IMR-90 (cell line): ENCODE measurements around the gene CDT1. TPM values are rescaled to one million over a fixed set of nuclear protein-coding genes. Genes with fewer than 3 reads are reported as not detected.

Experiments used
- ATAC-seq: fragments of 200-7000 bp; cut with Tn5 transposase; 2 replicates; pipeline ENCODE4 v1.9.1; 2020; ENCODE audit warnings: low read depth, mild to moderate bottlenecking, moderate library complexity
- BruUV-seq: library from RNA; stranded (reverse); fragments of 400-500 nt; replicated peaks from 2 replicates; lab custom pipeline; 2021; lab: Mats Ljungman, UMichigan
- CTCF ChIA-PET: fragments of 300-600 bp; formaldehyde crosslinking; extraction: SDS; loops from one replicate; lab custom pipeline; 2021; ENCODE audit warnings: antibody characterized with exemption; lab: Yijun Ruan, JAX
- POLR2A ChIA-PET: fragments of 300-600 bp; sonication (Branson Sonifier 250); formaldehyde crosslinking; loops from one replicate; lab custom pipeline; 2022; ENCODE audit warnings: antibody characterized with exemption; ENCODE audit not compliant: unreplicated experiment; lab: Charles Lee
- DNase-seq: peaks from one replicate; pipeline ENCODE4 v3.0.0; 2013
- H2AFZ ChIP-seq: replicated peaks from 2 replicates; pipeline ENCODE3; 2013; ENCODE audit warnings: low read length, mild to moderate bottlenecking; ENCODE audit not compliant: poor library complexity
- H2AK5ac ChIP-seq: 2 replicates; pipeline ENCODE4 v1.6.1; 2013; ENCODE audit warnings: low read depth, low read length, inconsistent platforms
- H2AK9ac ChIP-seq: replicated peaks from 2 replicates; pipeline ENCODE3; 2013; ENCODE audit warnings: mild to moderate bottlenecking, low read depth, low read length, moderate library complexity; ENCODE audit not compliant: poor library complexity
- H2BK120ac ChIP-seq: 2 replicates; pipeline ENCODE4 v1.6.1; 2013; ENCODE audit warnings: low read depth, low read length, inconsistent platforms
- H2BK15ac ChIP-seq: 3 replicates; pipeline ENCODE4 v1.6.1; 2013; ENCODE audit warnings: low read depth, low read length, inconsistent platforms
- H2BK20ac ChIP-seq: 2 replicates; pipeline ENCODE4 v1.6.1; 2013; ENCODE audit warnings: low read depth, mild to moderate bottlenecking, inconsistent platforms, low read length, moderate library complexity
- H2BK5ac ChIP-seq: 2 replicates; pipeline ENCODE4 v1.6.1; 2013; ENCODE audit warnings: mild to moderate bottlenecking, low read depth, low read length, inconsistent platforms; ENCODE audit not compliant: poor library complexity, severe bottlenecking
- H3K14ac ChIP-seq: replicated peaks from 2 replicates; pipeline ENCODE4 v1.6.1; 2013; ENCODE audit warnings: low read depth, low read length, inconsistent platforms
- H3K18ac ChIP-seq: 2 replicates; pipeline ENCODE4 v1.6.1; 2013; ENCODE audit warnings: low read depth, low read length, control low read depth
- H3K23ac ChIP-seq: 2 replicates; pipeline ENCODE4 v1.6.1; 2013; ENCODE audit warnings: low read depth, low read length, inconsistent platforms
- H3K27ac ChIP-seq: 2 replicates; pipeline ENCODE4 v1.5.1; 2013; ENCODE audit warnings: mild to moderate bottlenecking, control low read depth, low read length; ENCODE audit not compliant: insufficient read depth
- H3K27me3 ChIP-seq: 2 replicates; pipeline ENCODE4 v1.6.1; 2013; ENCODE audit warnings: low read length; ENCODE audit not compliant: control insufficient read depth, insufficient read depth
- H3K36me3 ChIP-seq: 2 replicates; pipeline ENCODE4 v1.6.1; 2013; ENCODE audit warnings: low read length, mixed read lengths; ENCODE audit not compliant: control insufficient read depth, insufficient read depth
- H3K4ac ChIP-seq: 2 replicates; pipeline ENCODE4 v1.6.1; 2013; ENCODE audit warnings: low read depth, low read length, inconsistent platforms
- H3K4me1 ChIP-seq: 2 replicates; pipeline ENCODE4 v1.6.1; 2013; ENCODE audit warnings: low read length, mixed read lengths; ENCODE audit not compliant: control insufficient read depth, insufficient read depth
- H3K4me2 ChIP-seq: 2 replicates; pipeline ENCODE4 v1.6.1; 2013; ENCODE audit warnings: low read depth, mild to moderate bottlenecking, control low read depth, low read length, moderate library complexity
- H3K4me3 ChIP-seq: 2 replicates; pipeline ENCODE4 v1.5.1; 2013; ENCODE audit warnings: low read depth, mild to moderate bottlenecking, control low read depth, low read length, moderate library complexity; ENCODE audit not compliant: insufficient read depth
- H3K56ac ChIP-seq: 2 replicates; pipeline ENCODE4 v1.6.1; 2013; ENCODE audit warnings: low read length, inconsistent platforms; ENCODE audit not compliant: insufficient read depth; ENCODE audit errors: extremely low read depth
- H3K79me1 ChIP-seq, 2 experiments: 2 replicates each; pipeline ENCODE4 v1.6.1; 2013; ENCODE audit warnings: low read length in 2 of 2, inconsistent platforms in 1 of 2, low read depth in 1 of 2
- H3K9ac ChIP-seq: 2 replicates; pipeline ENCODE4 v1.6.1; 2013; ENCODE audit warnings: low read depth, low read length, control low read depth
- H3K9me1 ChIP-seq: 2 replicates; pipeline ENCODE4 v1.6.1; 2013; ENCODE audit warnings: low read length, inconsistent platforms; ENCODE audit not compliant: insufficient read depth
- H3K9me3 ChIP-seq: 2 replicates; pipeline ENCODE4 v1.6.1; 2013; ENCODE audit warnings: low read length; ENCODE audit not compliant: control insufficient read depth, insufficient read depth
- H4K20me1 ChIP-seq: 2 replicates; pipeline ENCODE4 v1.6.1; 2013; ENCODE audit warnings: low read length, inconsistent platforms; ENCODE audit not compliant: insufficient read depth
- H4K5ac ChIP-seq: 2 replicates; pipeline ENCODE4 v1.6.1; 2013; ENCODE audit warnings: mild to moderate bottlenecking, low read depth, low read length, control low read depth
- H4K8ac ChIP-seq, 2 experiments: 2 replicates each; pipeline ENCODE4 v1.6.1; 2013; ENCODE audit warnings: low read depth in 2 of 2, low read length in 2 of 2, control low read depth in 1 of 2, inconsistent platforms in 1 of 2
- H4K91ac ChIP-seq: 2 replicates; pipeline ENCODE4 v1.6.1; 2013; ENCODE audit warnings: low read depth, low read length, inconsistent platforms; ENCODE audit not compliant: insufficient read depth
- CHD1 ChIP-seq: IDR thresholded peaks from 2 replicates; pipeline ENCODE4 v1.6.1; 2012; ENCODE audit warnings: low read depth, low read length, improper control_type of control experiment
- FOS ChIP-seq: fragments of 150-350 bp; IDR thresholded peaks from 2 replicates; pipeline ENCODE4 v1.6.1; 2016; ENCODE audit warnings: low read depth, low read length
- RCOR1 ChIP-seq: IDR thresholded peaks from 2 replicates; pipeline ENCODE4 v1.6.1; 2012; ENCODE audit warnings: mild to moderate bottlenecking, low read length, improper control_type of control experiment; ENCODE audit not compliant: insufficient replicate concordance
- RFX5 ChIP-seq: IDR thresholded peaks from 2 replicates; pipeline ENCODE4 v1.8.0; 2012; ENCODE audit warnings: low read depth, mild to moderate bottlenecking, low read length, moderate library complexity
- SMC3 ChIP-seq: fragments of 150-350 bp; IDR thresholded peaks from 2 replicates; pipeline ENCODE4 v1.6.1; 2016; ENCODE audit warnings: low read depth, mild to moderate bottlenecking, antibody characterized with exemption, low read length, moderate library complexity
- WGBS, 2 experiments: methylation state at CpG; one replicate each; pipeline versions ENCODE4 v1.1.5 to v1.1.7; 2013; ENCODE audit warnings: missing lambda C conversion rate in 2 of 2; ENCODE audit not compliant: insufficient read length in 1 of 2; ENCODE audit errors: extremely low coverage in 2 of 2; 5-methylcytosine and 5-hydroxymethylcytosine counted together
- dilution Hi-C: fragments of 300-500 bp; cut with HindIII; formaldehyde crosslinking; loops from one replicate; pipeline ENCODE4 v1.14.3; 2018; ENCODE audit warnings: low sequenced_read_pairs; ENCODE audit not compliant: unreplicated experiment
- in situ Hi-C: fragments of 300-500 bp; cut with MboI; formaldehyde crosslinking; loops from 3 replicates; pipeline ENCODE4 v1.14.3; 2019; ENCODE audit warnings: low sequenced_read_pairs, inconsistent platforms, mixed read lengths
- intact Hi-C: fragments of 100-400 bp; cut with micrococcal nuclease; formaldehyde crosslinking; loops from 2 replicates; pipeline ENCODE4 v1.10.0; 2022
- polyA plus RNA-seq, 3 experiments: library from polyadenylated mRNA; depleted of rRNA; stranded (reverse); fragments of >200 nt; gene quantifications; 2 replicates each; pipeline ENCODE4 v1.2.3, GENCODE V29; 2012; ENCODE audit warnings: low replicate concordance in 1 of 3
- total RNA-seq: library from RNA; depleted of rRNA; stranded (reverse); fragments of >200 nt; gene quantifications from 2 replicates; pipeline ENCODE4 v1.2.3, GENCODE V29; 2012

Gene CDT1
- total and polyA plus RNA-seq, 2 of the 4 experiments (the other 2 are of a cell fraction), result 3.2 to 11.8 TPM

GRCh38 chr16:88837806-88838205 lies 34.2 kb downstream of the CDT1 start:
- CTCF ChIA-PET, result no interaction called here
- ATAC-seq, result no peak
- no peak overlapping the region for H3K9ac ChIP-seq
- no peaks in the 10 kb centered on the region for H3K9me1 ChIP-seq
- no TSS peak for BruUV-seq
- TF ChIP-seq SMC3 (no peak), RCOR1 (no peak), RFX5 (no peak), CHD1 (no peak), FOS (no peak)
- no peak overlapping the region for H2AFZ ChIP-seq
- 93% methylated on average over 16 of the region's 20 CpGs; no CpG with 5 or more reads in 1 of the 2 experiments for WGBS, 2 experiments
- no peak overlapping the region for H3K4me2 ChIP-seq
- dilution Hi-C loops, result no loop called here
- no peaks in the 10 kb centered on the region for H3K4me1 ChIP-seq
- peaks cover 6% of the 10 kb centered on the region; the same call in 1 of the 2 replicates for H4K20me1 ChIP-seq
- H4K8ac ChIP-seq, result no peak overlapping the region
- no peak for DNase-seq
- no peak overlapping the region for H2BK20ac ChIP-seq
- no peak overlapping the region for H3K4me3 ChIP-seq
- H3K56ac ChIP-seq, result no peak overlapping the region
- H3K23ac ChIP-seq, result no peak overlapping the region
- POLR2A ChIA-PET, result no interaction called here
- H2BK120ac ChIP-seq, result no peak overlapping the region
- no peak overlapping the region for H3K18ac ChIP-seq
- no peak overlapping the region for H4K91ac ChIP-seq
- no peaks in the 10 kb centered on the region for H3K9me3 ChIP-seq
- intact Hi-C loops, result no loop called here
- peaks cover 35% of the 10 kb centered on the region for H3K36me3 ChIP-seq
- no peaks in the 10 kb centered on the region; a peak in 1 of 4 replicates for H3K79me1 ChIP-seq
- H3K27ac ChIP-seq, result no peak overlapping the region
- no peak overlapping the region for H2BK15ac ChIP-seq
- no peak overlapping the region for H2AK9ac ChIP-seq
- H3K4ac ChIP-seq, result no peak overlapping the region
- H3K14ac ChIP-seq, result no peak overlapping the region
- no peaks in the 10 kb centered on the region for H3K27me3 ChIP-seq
- no peak overlapping the region for H2BK5ac ChIP-seq
- in situ Hi-C loops, result no loop called here
- H4K5ac ChIP-seq, result no peak overlapping the region
- H2AK5ac ChIP-seq, result no peak overlapping the region
